ENCODE data around the gene SLC6A8. TPM values are rescaled to one million over a fixed set of nuclear protein-coding genes. Genes with fewer than 3 reads are reported as not detected.

Gene SLC6A8
- total and polyA plus RNA-seq, 7 experiments from 2014 or later: 0.10 to 2.6 (median 0.74) TPM; not detected in 1

- Histone ChIP-seq H3K36me3 (ENCODE audit: control insufficient read depth in 2 of 3, insufficient read depth in 3 of 3, low read length in 3 of 3) (no peaks in the 10 kb centered on the region), H3K4me1 (ENCODE audit: control insufficient read depth in 2 of 2, insufficient read depth in 2 of 2, low read length in 2 of 2) (no peaks in the 10 kb centered on the region), H3K4me3 (ENCODE audit: low read length) (no peak overlapping the region), H3K9me3 (ENCODE audit: control insufficient read depth in 2 of 3, low read length in 3 of 3) (no peaks in the 10 kb centered on the region), H3K27me3 (ENCODE audit: control insufficient read depth in 2 of 2, insufficient read depth in 2 of 2, low read length in 2 of 2) (no peaks in the 10 kb centered on the region), H3K27ac (ENCODE audit: low read depth, low read length) (no peak overlapping the region)
- no peak for ATAC-seq
- peaks cover 7 to 31% (median 18%) of the 10 kb centered on the region in 5 donors for H3K27me3 Mint-ChIP-seq
- no peak overlapping the region for H3K27ac Mint-ChIP-seq
- peak overlapping the region in 1 of 10 donors; percentile 76 for H3K4me3 Mint-ChIP-seq
- no peaks in the 10 kb centered on the region for H3K9me3 Mint-ChIP-seq
- no peak for DNase-seq
- ChIA-PET CTCF (interaction anchor here (0.6 to 1.2 kb wide), 2 partner anchors 62 to 295 kb away, joined by 3 to 4 read pairs; no protein-coding TSS in a partner anchor), POLR2A (no interaction called here)
- intact Hi-C loops (cut with micrococcal nuclease): no loop called here
- H3K36me3 Mint-ChIP-seq: no peaks in the 10 kb centered on the region
- H3K4me1 Mint-ChIP-seq: peaks cover 5 to 14% (median 8%) of the 10 kb centered on the region in 7 donors
These were observed 15.9 kb upstream of the SLC6A8 start for GRCh38 chrX:153671589-153672530.

- Histone ChIP-seq H3K27me3 (ENCODE audit: control insufficient read depth in 2 of 2, insufficient read depth in 2 of 2, low read length in 2 of 2) (no peaks in the 10 kb centered on the region), H3K4me3 (ENCODE audit: low read length) (no peak overlapping the region), H3K36me3 (ENCODE audit: control insufficient read depth in 2 of 3, insufficient read depth in 3 of 3, low read length in 3 of 3) (no peaks in the 10 kb centered on the region), H3K4me1 (ENCODE audit: control insufficient read depth in 2 of 2, insufficient read depth in 2 of 2, low read length in 2 of 2) (no peaks in the 10 kb centered on the region), H3K9me3 (ENCODE audit: control insufficient read depth in 2 of 3, low read length in 3 of 3) (no peaks in the 10 kb centered on the region), H3K27ac (ENCODE audit: low read depth, low read length) (no peak overlapping the region)
- DNase-seq (no peak), ATAC-seq (no peak)
- Mint-ChIP-seq H3K4me1 (peaks cover 3 to 10% (median 5%) of the 10 kb centered on the region in 7 donors), H3K4me3 (peak overlapping the region in 7 of 10 donors; percentile 16 to 76 (median 45)), H3K9me3 (peaks cover 0 to 2% (median 0%) of the 10 kb centered on the region in 11 donors), H3K36me3 (no peaks in the 10 kb centered on the region), H3K27me3 (peaks cover 7 to 32% (median 15%) of the 10 kb centered on the region in 5 donors), H3K27ac (no peak overlapping the region)
- POLR2A ChIA-PET: no interaction called here
- CTCF ChIA-PET: no interaction called here
- intact Hi-C loops (cut with micrococcal nuclease): no loop called here
These were observed 14.9 kb upstream of the SLC6A8 start for GRCh38 chrX:153672531-153673427.

- H3K4me3 ChIP-seq (ENCODE audit: low read length): no peak within 1 kb of the TSS
- H3K27me3 ChIP-seq (ENCODE audit: control insufficient read depth in 2 of 2, insufficient read depth in 2 of 2, low read length in 2 of 2): no peaks in the 10 kb centered on the region
- Mint-ChIP-seq H3K27me3 (peaks cover 7 to 34% (median 12%) of the 10 kb centered on the region in 5 donors), H3K4me3 (peak within 1 kb of the TSS; percentile 16 to 77 (median 51)), H3K4me1 (peaks cover 0 to 8% (median 1%) of the 10 kb centered on the region in 7 donors), H3K36me3 (no peaks in the 10 kb centered on the region), H3K9me3 (peaks cover 0 to 2% (median 0%) of the 10 kb centered on the region in 11 donors), H3K27ac (no peak within 1 kb of the TSS)
- ChIA-PET POLR2A (interaction anchor here (0.7 kb wide), 1 partner anchor 1462 kb away, joined by 3 read pairs; no protein-coding TSS in a partner anchor), CTCF (no interaction called here)
- DNase-seq (no peak), ATAC-seq (no peak)
- no peak within 1 kb of the TSS for H3K27ac ChIP-seq (ENCODE audit: low read depth, low read length)
- intact Hi-C loops (cut with micrococcal nuclease): no loop called here
- no peaks in the 10 kb centered on the region for H3K36me3 ChIP-seq (ENCODE audit: control insufficient read depth in 2 of 3, insufficient read depth in 3 of 3, low read length in 3 of 3)
- H3K9me3 ChIP-seq (ENCODE audit: control insufficient read depth in 2 of 3, low read length in 3 of 3): no peaks in the 10 kb centered on the region
- H3K4me1 ChIP-seq (ENCODE audit: control insufficient read depth in 2 of 2, insufficient read depth in 2 of 2, low read length in 2 of 2): no peaks in the 10 kb centered on the region
These were observed 14.1 kb upstream of the SLC6A8 start, which contains the start of gene PNCK for GRCh38 chrX:153673428-153674218. TSS of gene PNCK (minus strand) at chrX:153673813. CDS start at chrX:153673076, 737 bp downstream.

- Mint-ChIP-seq H3K4me3 (peak overlapping the region; percentile 16 to 77 (median 51)), H3K9me3 (peaks cover 0 to 2% (median 0%) of the 10 kb centered on the region in 11 donors), H3K27ac (no peak overlapping the region), H3K27me3 (peaks cover 7 to 35% (median 12%) of the 10 kb centered on the region in 5 donors), H3K4me1 (peaks cover 0 to 8% (median 1%) of the 10 kb centered on the region in 7 donors), H3K36me3 (no peaks in the 10 kb centered on the region)
- Histone ChIP-seq H3K27ac (ENCODE audit: low read depth, low read length) (no peak overlapping the region), H3K27me3 (ENCODE audit: control insufficient read depth in 2 of 2, insufficient read depth in 2 of 2, low read length in 2 of 2) (no peaks in the 10 kb centered on the region), H3K4me3 (ENCODE audit: low read length) (no peak overlapping the region), H3K9me3 (ENCODE audit: control insufficient read depth in 2 of 3, low read length in 3 of 3) (no peaks in the 10 kb centered on the region), H3K4me1 (ENCODE audit: control insufficient read depth in 2 of 2, insufficient read depth in 2 of 2, low read length in 2 of 2) (no peaks in the 10 kb centered on the region), H3K36me3 (ENCODE audit: control insufficient read depth in 2 of 3, insufficient read depth in 3 of 3, low read length in 3 of 3) (no peaks in the 10 kb centered on the region)
- ATAC-seq (no peak), DNase-seq (no peak)
- ChIA-PET POLR2A (interaction anchor here (0.7 kb wide), 1 partner anchor 1461 kb away, joined by 3 read pairs; no protein-coding TSS in a partner anchor), CTCF (no interaction called here)
- intact Hi-C loops (cut with micrococcal nuclease): no loop called here
These were observed 13.4 kb upstream of the SLC6A8 start for GRCh38 chrX:153674219-153674851.

GRCh38 chrX:153681175-153681574 lies 6.6 kb upstream of the SLC6A8 start:
- Mint-ChIP-seq H3K27me3 (peaks cover 0 to 22% (median under 1%) of the 10 kb centered on the region in 5 donors), H3K36me3 (no peaks in the 10 kb centered on the region), H3K27ac (no peak overlapping the region), H3K9me3 (peaks cover 0 to 5% (median 0%) of the 10 kb centered on the region in 11 donors), H3K4me1 (peaks cover 0 to 2% (median 0%) of the 10 kb centered on the region in 7 donors), H3K4me3 (no peak overlapping the region)
- ChIA-PET CTCF (no interaction called here), POLR2A (no interaction called here)
- ATAC-seq: no peak
- no peaks in the 10 kb centered on the region for H3K9me3 ChIP-seq (ENCODE audit: control insufficient read depth in 2 of 3, low read length in 3 of 3)
- no peak for DNase-seq
- intact Hi-C loops (cut with micrococcal nuclease): no loop called here
- H3K36me3 ChIP-seq (ENCODE audit: control insufficient read depth in 2 of 3, insufficient read depth in 3 of 3, low read length in 3 of 3): no peaks in the 10 kb centered on the region
- H3K27ac ChIP-seq (ENCODE audit: low read depth, low read length): no peak overlapping the region
- H3K27me3 ChIP-seq (ENCODE audit: control insufficient read depth in 2 of 2, insufficient read depth in 2 of 2, low read length in 2 of 2): no peaks in the 10 kb centered on the region
- H3K4me1 ChIP-seq (ENCODE audit: control insufficient read depth in 2 of 2, insufficient read depth in 2 of 2, low read length in 2 of 2): no peaks in the 10 kb centered on the region
- H3K4me3 ChIP-seq (ENCODE audit: low read length): no peak overlapping the region
